HCT116 (cell line): Measurements from ENCODE around the gene ZBTB26. TPM values are rescaled to one million over a fixed set of nuclear protein-coding genes. Genes with fewer than 3 reads are reported as not detected.

ENCODE experiments used
- ATAC-seq: fragments of 200-7000 bp; cut with Tn5 transposase; 2 replicates; pipeline ENCODE4 v1.9.1; 2020; ENCODE audit warnings: mild to moderate bottlenecking, moderate library complexity
- BruUV-seq: library from RNA; stranded (reverse); fragments of 400-500 nt; replicated peaks from 2 replicates; lab custom pipeline; 2021; lab: Mats Ljungman, UMichigan
- CTCF ChIA-PET: fragments of 300-600 bp; sonication (Branson Sonifier 250); formaldehyde crosslinking; loops from one replicate; lab custom pipeline; 2021; ENCODE audit warnings: antibody characterized with exemption; lab: Charles Lee
- POLR2A ChIA-PET: fragments of 300-600, 350-600 bp; sonication (Branson Sonifier 250); formaldehyde crosslinking; loops from one replicate; lab custom pipeline; 2021; ENCODE audit warnings: antibody characterized with exemption; lab: Charles Lee
- RAD21 ChIA-PET, 2 experiments: fragments of 300-600 bp; sonication (Branson Sonifier 250); formaldehyde crosslinking; loops; one replicate each; lab custom pipeline; 2023; ENCODE audit warnings: low total read pairs in 2 of 2; ENCODE audit not compliant: uncharacterized antibody in 2 of 2, unreplicated experiment in 2 of 2, low non-redundant PET in 1 of 2; lab: Charles Lee
- DNase-seq: peaks from one replicate; pipeline ENCODE4 v3.0.0-alpha.2; 2010; ENCODE audit warnings: low read depth, low spot score
- H2AFZ ChIP-seq: fragments of 200-600 bp; shearing (Covaris generic), sonication (generic); 2 replicates; pipeline ENCODE4 v1.6.1; 2017; ENCODE audit warnings: low read depth, mixed run types, mixed read lengths, antibody characterized with exemption, low read length; ENCODE audit not compliant: poor library complexity, severe bottlenecking
- H3K27ac ChIP-seq: 2 replicates; pipeline ENCODE4 v1.5.1; 2012; ENCODE audit warnings: low read depth, low read length
- H3K27me3 ChIP-seq: fragments of 200-600 bp; sonication (generic); 2 replicates; pipeline ENCODE4 v1.6.1; 2016; ENCODE audit warnings: mixed run types, low read length, mixed read lengths; ENCODE audit not compliant: insufficient read depth
- H3K36me3 ChIP-seq, 2 experiments: fragments of 200-500 bp in 1 of 2; fragments of 200-600 bp in 1 of 2; sonication (Bioruptor generic) in 1 of 2; sonication (generic) in 1 of 2; 2 replicates each; pipeline versions ENCODE4 v1.5.1 to v1.6.1; 2014 to 2016; ENCODE audit warnings: low read length in 2 of 2, inconsistent platforms in 1 of 2, mixed read lengths in 1 of 2, mixed run types in 1 of 2; ENCODE audit not compliant: insufficient read depth in 2 of 2, control insufficient read depth in 1 of 2
- H3K4me1 ChIP-seq, 2 experiments: fragments of 200-600 bp in 1 of 2; sonication (generic) in 1 of 2; 2 replicates each; pipeline versions ENCODE4 v1.5.1 to v1.6.1; 2012 to 2017; ENCODE audit warnings: low read length in 2 of 2, inconsistent platforms in 1 of 2, mild to moderate bottlenecking in 1 of 2, mixed read lengths in 1 of 2, mixed run types in 1 of 2, moderate library complexity in 1 of 2; ENCODE audit not compliant: insufficient read depth in 2 of 2, control insufficient read depth in 1 of 2
- H3K4me2 ChIP-seq: fragments of 200-600 bp; sonication (generic); 2 replicates; pipeline ENCODE4 v1.6.1; 2017; ENCODE audit warnings: mixed run types, low read length, mixed read lengths
- H3K4me3 ChIP-seq, 2 experiments: fragments of 200-600 bp in 1 of 2; sonication (generic) in 1 of 2; replicated peaks in 1 of 2; 2 replicates each; pipeline ENCODE4 v1.5.1; 2011 to 2016; ENCODE audit warnings: low read length in 2 of 2, control low read depth in 1 of 2, low read depth in 1 of 2, mild to moderate bottlenecking in 1 of 2, mixed read lengths in 1 of 2, mixed run types in 1 of 2
- H3K79me2 ChIP-seq: fragments of 200-600 bp; sonication (generic); 2 replicates; pipeline ENCODE4 v1.6.1; 2017; ENCODE audit warnings: mild to moderate bottlenecking, mixed run types, low read length, moderate library complexity, mixed read lengths; ENCODE audit not compliant: insufficient read depth
- H3K9ac ChIP-seq: fragments of 200-600 bp; sonication (generic); 2 replicates; pipeline ENCODE4 v1.6.1; 2016; ENCODE audit warnings: low read length, mixed read lengths
- H3K9me2 ChIP-seq: fragments of 200-600 bp; sonication (generic), shearing (Covaris generic); 2 replicates; pipeline ENCODE4 v1.6.1; 2017; ENCODE audit warnings: mixed run types, mild to moderate bottlenecking, moderate library complexity; ENCODE audit not compliant: insufficient read depth
- H3K9me3 ChIP-seq, 2 experiments: fragments of 200-500 bp in 1 of 2; fragments of 200-600 bp in 1 of 2; sonication (Bioruptor generic) in 1 of 2; sonication (generic) in 1 of 2; 2 replicates each; pipeline ENCODE4 v1.6.1; 2014 to 2017; ENCODE audit warnings: low read length in 2 of 2, mixed read lengths in 2 of 2, inconsistent platforms in 1 of 2, low read depth in 1 of 2, mild to moderate bottlenecking in 1 of 2, mixed run types in 1 of 2, moderate library complexity in 1 of 2; ENCODE audit not compliant: control insufficient read depth in 1 of 2, insufficient read depth in 1 of 2
- H4K20me1 ChIP-seq: fragments of 200-600 bp; sonication (generic), shearing (Covaris generic); 2 replicates; pipeline ENCODE4 v1.6.1; 2017; ENCODE audit warnings: mixed run types, mild to moderate bottlenecking, moderate library complexity; ENCODE audit not compliant: insufficient read depth
- FOSL1 ChIP-seq: IDR thresholded peaks from 2 replicates; pipeline ENCODE4 v1.6.1; 2012; ENCODE audit warnings: low read depth
- intact Hi-C: fragments of 100-400 bp; cut with micrococcal nuclease; formaldehyde crosslinking; loops from 2 replicates; pipeline ENCODE4 v1.10.0; 2022
- total RNA-seq: library from RNA; stranded (reverse); gene quantifications from one replicate; pipeline ENCODE4 v1.2.1, GENCODE V29; 2021; ENCODE audit not compliant: unreplicated experiment
- TF ChIP-seq, protein P1 (sequence below), 3 experiments: fragments of 200-600 bp in 1 of 3; sonication (generic) in 1 of 3; IDR thresholded peaks in 2 of 3; conservative IDR thresholded peaks in 1 of 3; 2 replicates each; pipeline ENCODE4 v1.5.1; 2012 to 2017; ENCODE audit warnings: low read depth in 2 of 3, low read length in 2 of 3, antibody characterized with exemption in 1 of 3, borderline replicate concordance in 1 of 3, control low read depth in 1 of 3, mild to moderate bottlenecking in 1 of 3, mixed read lengths in 1 of 3, mixed run types in 1 of 3, moderate library complexity in 1 of 3; ENCODE audit not compliant: insufficient read depth in 1 of 3

The ZBTB26 gene
- total RNA-seq, 1 experiment from 2014 or later: 5.5 TPM

- ATAC-seq: no peak
- BruUV-seq: no TSS peak
- intact Hi-C loops: no loop called here
- no peaks in the 10 kb centered on the region for H3K79me2 ChIP-seq
- no peaks in the 10 kb centered on the region for H3K27me3 ChIP-seq
- POLR2A ChIA-PET: no interaction called here
- H4K20me1 ChIP-seq: no peaks in the 10 kb centered on the region
- H2AFZ ChIP-seq: no peak overlapping the region
- no peak overlapping the region for H3K4me3 ChIP-seq
- no peak overlapping the region for H3K27ac ChIP-seq
- H3K36me3 ChIP-seq: peaks cover 3 to 7% of the 10 kb centered on the region in 2 experiments; a peak in 3 of 4 replicates
- no peak overlapping the region for H3K4me2 ChIP-seq
- RAD21 ChIA-PET: no interaction called here
- no peak overlapping the region for H3K9ac ChIP-seq
- DNase-seq: no peak
- TF ChIP-seq, protein P1, sequence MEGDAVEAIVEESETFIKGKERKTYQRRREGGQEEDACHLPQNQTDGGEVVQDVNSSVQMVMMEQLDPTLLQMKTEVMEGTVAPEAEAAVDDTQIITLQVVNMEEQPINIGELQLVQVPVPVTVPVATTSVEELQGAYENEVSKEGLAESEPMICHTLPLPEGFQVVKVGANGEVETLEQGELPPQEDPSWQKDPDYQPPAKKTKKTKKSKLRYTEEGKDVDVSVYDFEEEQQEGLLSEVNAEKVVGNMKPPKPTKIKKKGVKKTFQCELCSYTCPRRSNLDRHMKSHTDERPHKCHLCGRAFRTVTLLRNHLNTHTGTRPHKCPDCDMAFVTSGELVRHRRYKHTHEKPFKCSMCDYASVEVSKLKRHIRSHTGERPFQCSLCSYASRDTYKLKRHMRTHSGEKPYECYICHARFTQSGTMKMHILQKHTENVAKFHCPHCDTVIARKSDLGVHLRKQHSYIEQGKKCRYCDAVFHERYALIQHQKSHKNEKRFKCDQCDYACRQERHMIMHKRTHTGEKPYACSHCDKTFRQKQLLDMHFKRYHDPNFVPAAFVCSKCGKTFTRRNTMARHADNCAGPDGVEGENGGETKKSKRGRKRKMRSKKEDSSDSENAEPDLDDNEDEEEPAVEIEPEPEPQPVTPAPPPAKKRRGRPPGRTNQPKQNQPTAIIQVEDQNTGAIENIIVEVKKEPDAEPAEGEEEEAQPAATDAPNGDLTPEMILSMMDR (IDR thresholded peaks at IDR 0.05 in 2 of 3, conservative IDR thresholded peaks at IDR 0.05 in 1 of 3; ENCODE audit: borderline replicate concordance in 1 of 3, insufficient read depth in 1 of 3, low read depth in 2 of 3, low read length in 2 of 3): no peak
- no peak for TF ChIP-seq FOSL1
- H3K9me3 ChIP-seq: no peaks in the 10 kb centered on the region
- no peaks in the 10 kb centered on the region for H3K9me2 ChIP-seq
- no peaks in the 10 kb centered on the region for H3K4me1 ChIP-seq
- CTCF ChIA-PET: no interaction called here
Measured at GRCh38 chr9:122866079-122866478, 65.2 kb downstream of the ZBTB26 start.

Other genes starting within 250 kb of the ZBTB26 start
- not detected for gene OR1L4, start 207.5 kb downstream of the ZBTB26 start, total RNA-seq
- gene OR1L6, start 189.2 kb downstream of the ZBTB26 start, total RNA-seq: not detected
- not detected for gene OR5C1, start 142.6 kb downstream of the ZBTB26 start, total RNA-seq
- not detected for gene OR1K1, start 131.4 kb downstream of the ZBTB26 start, total RNA-seq
- gene PDCL, start 102.9 kb downstream of the ZBTB26 start, total RNA-seq: 17.7 TPM
- 53.8 TPM for gene RC3H2, start 26.2 kb downstream of the ZBTB26 start, total RNA-seq
- gene ZBTB6, start 18.2 kb downstream of the ZBTB26 start, total RNA-seq: 12.3 TPM
- 29.7 TPM for gene RABGAP1, start 9.5 kb upstream of the ZBTB26 start, total RNA-seq
- gene GPR21, start 102.2 kb upstream of the ZBTB26 start, total RNA-seq: 1.1 TPM